ENCODE data around the gene EPB41L2.

GRCh38 chr6:130981409-130981808 lies 81.6 kb downstream of the EPB41L2 start:
- TF ChIP-seq CTCF (IDR thresholded peaks at IDR 0.05) (no peak), POLR2A (IDR thresholded peaks at IDR 0.05) (no peak)

Measured in body of pancreas (tissue), 4 donors.